K562 (cell line): Measurements from ENCODE around the gene PRDM11. TPM values are rescaled to one million over a fixed set of nuclear protein-coding genes. Genes with fewer than 3 reads are reported as not detected.

Source experiments
- ATAC-seq: fragments of 200-7000 bp; cut with Tn5 transposase; 3 replicates; pipeline ENCODE4 v1.9.1; 2020; ENCODE audit warnings: moderate library complexity
- Bru-seq: library from RNA; stranded (reverse); fragments of 400-500 nt; gene quantifications from one replicate; lab custom pipeline; 2021; lab: Mats Ljungman, UMichigan
- BruChase-seq, 2 experiments: library from RNA; stranded (reverse); fragments of 400-500 nt; gene quantifications; one replicate each; lab custom pipeline; 2021; lab: Mats Ljungman, UMichigan
- BruUV-seq: library from RNA; stranded (reverse); fragments of 400-500 nt; replicated peaks from 2 replicates; lab custom pipeline; 2021; lab: Mats Ljungman, UMichigan
- CTCF ChIA-PET: fragments of 300-600 bp; formaldehyde crosslinking; extraction: SDS; loops from one replicate; lab custom pipeline; 2021; ENCODE audit warnings: low intra/inter-chr PET ratio; lab: Yijun Ruan, JAX
- POLR2A ChIA-PET: fragments of 300-600, 350-650 bp; sonication (Branson Sonifier 250); formaldehyde crosslinking; extraction: SDS; loops from one replicate; lab custom pipeline; 2021; ENCODE audit warnings: antibody characterized with exemption, inconsistent platforms; lab: Yijun Ruan, JAX
- DNase-seq, 4 experiments: peaks; one replicate each; pipeline versions ENCODE4 v3.0.0 to v3.0.0-alpha.2; 2011 to 2018; ENCODE audit warnings: low spot score in 3 of 4, mixed read lengths in 3 of 4; ENCODE audit errors: extremely low read depth in 1 of 4
- FAIRE-seq: peaks from 2 replicates; lab custom pipeline; 2011; peaks lifted over from hg19 to GRCh38; lab: Jason Lieb, UNC
- H2AFZ ChIP-seq: 2 replicates; pipeline ENCODE4 v1.6.0; 2011; ENCODE audit warnings: low read depth, low read length, control low read depth, inconsistent platforms
- H3K27ac ChIP-seq: fragments of 200-600 bp; 3 replicates; pipeline ENCODE4 v1.8.0; 2011; ENCODE audit warnings: low read depth, mild to moderate bottlenecking, control low read depth, inconsistent platforms, low read length, moderate library complexity, mixed read lengths; ENCODE audit errors: extremely low read depth
- H3K27me3 ChIP-seq, 2 experiments: fragments of 300-600 bp in 1 of 2; 2 replicates in 1 of 2; 3 replicates in 1 of 2; pipeline versions ENCODE4 v1.6.0 to v1.8.0; 2011; ENCODE audit warnings: inconsistent platforms in 2 of 2, low read length in 2 of 2, mild to moderate bottlenecking in 1 of 2, mixed read lengths in 1 of 2, moderate library complexity in 1 of 2; ENCODE audit not compliant: control insufficient read depth in 2 of 2, insufficient read depth in 2 of 2
- H3K36me3 ChIP-seq: fragments of 300-600 bp; 3 replicates; pipeline ENCODE4 v1.8.0; 2011; ENCODE audit warnings: mild to moderate bottlenecking, low read length, inconsistent platforms; ENCODE audit not compliant: control insufficient read depth, insufficient read depth
- H3K4me1 ChIP-seq, 2 experiments: fragments of 200-600 bp in 1 of 2; replicated peaks in 1 of 2; 2 replicates in 1 of 2; 3 replicates in 1 of 2; pipeline versions ENCODE4 v1.5.1 to v1.8.0; 2011; ENCODE audit warnings: inconsistent platforms in 2 of 2, low read length in 2 of 2, mild to moderate bottlenecking in 1 of 2, mixed read lengths in 1 of 2, moderate library complexity in 1 of 2; ENCODE audit not compliant: control insufficient read depth in 2 of 2, insufficient read depth in 2 of 2
- H3K4me2 ChIP-seq: 2 replicates; pipeline ENCODE4 v1.6.1; 2011; ENCODE audit warnings: low read length, control low read depth, inconsistent platforms, mixed read lengths; ENCODE audit not compliant: insufficient read depth
- H3K4me3 ChIP-seq: fragments of 200-600 bp; sonication (generic), shearing (Covaris generic); 2 replicates; pipeline ENCODE4 v1.5.1; 2016; ENCODE audit warnings: control low read depth, inconsistent platforms
- H3K79me2 ChIP-seq: fragments of 200-600 bp; 3 replicates; pipeline ENCODE4 v1.8.0; 2011; ENCODE audit warnings: low read length, inconsistent platforms; ENCODE audit not compliant: control insufficient read depth, insufficient read depth
- H3K9ac ChIP-seq, 2 experiments: 2 replicates each; pipeline versions ENCODE4 v1.6.0 to v1.6.1; 2011; ENCODE audit warnings: low read depth in 2 of 2, low read length in 2 of 2, control low read depth in 1 of 2, inconsistent platforms in 1 of 2, mild to moderate bottlenecking in 1 of 2, mixed read lengths in 1 of 2; ENCODE audit not compliant: insufficient read depth in 1 of 2
- H3K9me1 ChIP-seq: one replicate; pipeline ENCODE4 v1.6.0; 2011; ENCODE audit warnings: inconsistent platforms, mild to moderate bottlenecking, low read length, moderate library complexity; ENCODE audit not compliant: control insufficient read depth, insufficient read depth
- H3K9me3 ChIP-seq: replicated peaks from 2 replicates; pipeline ENCODE4 v1.5.1; 2011; ENCODE audit warnings: low read depth, low read length, inconsistent platforms; ENCODE audit not compliant: control insufficient read depth, insufficient read depth
- H4K20me1 ChIP-seq: replicated peaks from 2 replicates; pipeline ENCODE4 v1.6.1; 2011; ENCODE audit warnings: low read length, inconsistent platforms, mixed read lengths; ENCODE audit not compliant: control insufficient read depth, insufficient read depth
- DDX20 ChIP-seq: fragments of 450-650 bp; IDR thresholded peaks from 2 replicates; pipeline ENCODE4 v1.6.1; 2016; ENCODE audit warnings: missing genetic modification characterization, low read depth, mild to moderate bottlenecking, missing compliant biosample characterization, moderate library complexity
- GMEB1 ChIP-seq: fragments of 250-450 bp; sonication (Bioruptor Pico); IDR thresholded peaks from 2 replicates; pipeline ENCODE4 v1.4.0; 2020; ENCODE audit warnings: mild to moderate bottlenecking
- LEF1 ChIP-seq: fragments of 450-650 bp; IDR thresholded peaks from 2 replicates; pipeline ENCODE4 v1.6.1; 2016; ENCODE audit warnings: mild to moderate bottlenecking
- PHTF2 ChIP-seq: fragments of 250-450 bp; sonication (Bioruptor Pico); IDR thresholded peaks from 2 replicates; pipeline ENCODE4 v1.5.0; 2021; ENCODE audit warnings: mild to moderate bottlenecking
- TEAD4 ChIP-seq, 2 experiments: sonication (generic) in 1 of 2; formaldehyde crosslinking in 1 of 2; IDR thresholded peaks; 2 replicates each; pipeline versions ENCODE4 v1.6.1 to v1.8.0; 2012 to 2022; ENCODE audit warnings: borderline replicate concordance in 1 of 2, inconsistent platforms in 1 of 2, low read length in 1 of 2, mild to moderate bottlenecking in 1 of 2, missing genetic modification reagents in 1 of 2
- UBTF ChIP-seq, 2 experiments: IDR thresholded peaks; 2 replicates each; pipeline ENCODE4 v1.6.1; 2012; ENCODE audit warnings: improper control_type of control experiment in 2 of 2, low read depth in 2 of 2, low read length in 2 of 2, borderline replicate concordance in 1 of 2
- ZNF143 ChIP-seq: sonication (generic); formaldehyde crosslinking; IDR thresholded peaks from 2 replicates; pipeline ENCODE4 v1.9.0; 2022; ENCODE audit warnings: mild to moderate bottlenecking, missing genetic modification reagents
- ZNF354B ChIP-seq: fragments of 250-450 bp; sonication (Bioruptor Pico); IDR thresholded peaks from 2 replicates; pipeline ENCODE4 v1.4.0; 2020
- ZNF639 ChIP-seq, 2 experiments: fragments of 200-800 bp in 1 of 2; sonication (Bioruptor generic) in 1 of 2; sonication (generic) in 1 of 2; formaldehyde crosslinking in 1 of 2; IDR thresholded peaks in 1 of 2; conservative IDR thresholded peaks in 1 of 2; 2 replicates each; pipeline versions ENCODE4 v1.5.0 to v1.6.1; 2016 to 2020; ENCODE audit warnings: missing compliant biosample characterization in 1 of 2, missing genetic modification characterization in 1 of 2, missing genetic modification reagents in 1 of 2
- WGBS: fragments of 100-300 bp; shearing (Covaris generic); methylation state at CpG from one replicate; pipeline ENCODE4 v1.1.6; 2016; ENCODE audit warnings: low coverage, mixed read lengths; ENCODE audit not compliant: insufficient coverage; ENCODE audit errors: missing lambda C conversion rate; 5-methylcytosine and 5-hydroxymethylcytosine counted together
- in situ Hi-C: fragments of 300-500 bp; cut with MboI; formaldehyde crosslinking; loops from 4 replicates; pipeline ENCODE4 v1.15.0; 2018; ENCODE audit warnings: inconsistent platforms, mixed read lengths
- intact Hi-C: fragments of 100-400 bp; cut with micrococcal nuclease; formaldehyde crosslinking; loops from 2 replicates; pipeline ENCODE4 v1.14.2; 2022
- long read RNA-seq, 3 experiments: library from polyadenylated mRNA in 2 of 3; library from RNA in 1 of 3; unstranded in 2 of 3; stranded (forward) in 1 of 3; transcript quantifications; one replicate each; pipeline ENCODE4 v2.0.0, GENCODE V29; 2019 to 2022
- polyA minus RNA-seq, 3 experiments: library from RNA; depleted of rRNA, polyadenylated mRNA; stranded (reverse); fragments of >200 nt; gene quantifications; 2 replicates each; pipeline ENCODE4 v1.2.3, GENCODE V29; 2011
- polyA plus RNA-seq, 8 experiments: library from polyadenylated mRNA; depleted of rRNA in 4 of 8; stranded (reverse) in 5 of 8; unstranded in 3 of 8; fragments of >200 nt; fragmentation: Nextera tagmentation in 2 of 8; fragmentation: Illumina TruSeq in 1 of 8; extraction: Ambion mirVana in 2 of 8; extraction: Trizol in 1 of 8; gene quantifications; 2 replicates each; pipeline versions ENCODE4 v1.2.1 to v1.2.3, GENCODE V29; 2011 to 2014; ENCODE audit warnings: inconsistent platforms in 1 of 8, missing spikeins in 1 of 8
- total RNA-seq, 7 experiments: library from RNA; depleted of rRNA in 6 of 7; stranded (reverse); fragments of >200 nt in 6 of 7; fragmentation: Illumina TruSeq in 2 of 7; extraction: Trizol in 2 of 7; gene quantifications; 2 replicates each; pipeline versions ENCODE4 v1.2.1 to v1.2.3, GENCODE V29; 2011 to 2021; ENCODE audit warnings: low replicate concordance in 1 of 7

The PRDM11 gene
- 0.37 and 0.69 TPM in 2 replicates for total RNA-seq (2011; cell fraction: chromatin; rRNA removed; ENCODE audit: low replicate concordance)
- total RNA-seq (2011; cell fraction: nucleolus; rRNA removed) = 0.39 and 0.67 TPM in 2 replicates
- total RNA-seq (2011; cell fraction: nucleoplasm; rRNA removed) = 0.88 and 1.1 TPM in 2 replicates
- total RNA-seq (2014; rRNA removed) (0.14 and 0.41 TPM in 2 replicates), total RNA-seq (2014; rRNA removed; fragmentation: Illumina TruSeq; extraction: Trizol) (0.13 and 0.22 TPM in 2 replicates), total RNA-seq (2015; rRNA removed; fragmentation: Illumina TruSeq; extraction: Trizol) (0.36 and 0.53 TPM in 2 replicates), total RNA-seq (2021) (0.78 and 1.1 TPM in 2 replicates), polyA plus RNA-seq (2011; rRNA removed) (0.29 and 0.50 TPM in 2 replicates), polyA plus RNA-seq (2014; fragmentation: Illumina TruSeq; extraction: Trizol) (0.57 and 0.74 TPM in 2 replicates), polyA plus RNA-seq (2014; fragmentation: Nextera tagmentation; extraction: Ambion mirVana) (under 1 TPM; 0.01 to 0.03 TPM), polyA plus RNA-seq (2014; rRNA removed) (0.23 and 0.38 TPM in 2 replicates), polyA minus RNA-seq (2011; rRNA and poly(A)+ RNA removed) (0.39 and 0.81 TPM in 2 replicates), Bru-seq, nascent RNA (percentile 21 among the genes with signal in this experiment), BruChase-seq, experiment 1, labeled RNA remaining after a 2-hour chase (percentile 21 among the genes with signal in this experiment), BruChase-seq, experiment 2, labeled RNA remaining after a 6-hour chase (percentile 18 among the genes with signal in this experiment)
- 0.32 and 0.70 TPM in 2 replicates for polyA plus RNA-seq (2011; cell fraction: cytosol; rRNA removed)
- polyA plus RNA-seq (2011; cell fraction: nucleus; rRNA removed) = 0.93 and 1.3 TPM in 2 replicates
- 0.55 and 0.82 TPM in 2 replicates for polyA plus RNA-seq (2012)
- 0.48 and 1.5 TPM in 2 replicates for polyA minus RNA-seq (2011; cell fraction: cytosol; rRNA and poly(A)+ RNA removed)
- polyA minus RNA-seq (2011; cell fraction: nucleus; rRNA and poly(A)+ RNA removed) = 0.40 and 1.00 TPM in 2 replicates
- long read RNA-seq, experiment 1 = 0 reads
- long read RNA-seq, experiment 2 = 0 reads
- long read RNA-seq, experiment 3 = 0 reads

- no peak for FAIRE-seq
- peaks cover 0 to 10% of the 10 kb centered on the region in 2 experiments; a peak in 3 of 5 replicates for H3K4me1 ChIP-seq
- no peaks in the 10 kb centered on the region for H3K9me3 ChIP-seq
- DNase-seq = peak; percentile 56 to 85 (median 78)
- H3K4me3 ChIP-seq = peak within 1 kb of the TSS; percentile 56
- H4K20me1 ChIP-seq = no peaks in the 10 kb centered on the region
- peak within 1 kb of the TSS; percentile 94 for H2AFZ ChIP-seq
- H3K9me1 ChIP-seq = no peaks in the 10 kb centered on the region
- 2% methylated on average over 63 of the region's 93 CpGs for WGBS
- intact Hi-C loops (no loop called here), in situ Hi-C loops (no loop called here)
- no peaks in the 10 kb centered on the region for H3K79me2 ChIP-seq
- H3K9ac ChIP-seq = peak within 1 kb of the TSS; percentile 51 to 91
- H3K4me2 ChIP-seq = peak within 1 kb of the TSS; percentile 77
- peak within 1 kb of the TSS; percentile 62; the same call in 1 of the 3 replicates for H3K27ac ChIP-seq
- no peaks in the 10 kb centered on the region for H3K36me3 ChIP-seq
- ATAC-seq = peak; percentile 32
- H3K27me3 ChIP-seq = peaks cover 8 to 38% of the 10 kb centered on the region in 2 experiments; a peak in 3 of 5 replicates
- ChIA-PET POLR2A (interaction anchor here (0.5 to 1.0 kb wide), 2 partner anchors 13 to 21 kb away, joined by 3 read pairs; no protein-coding TSS in a partner anchor), CTCF (no interaction called here)
- TSS peak; percentile 90 for BruUV-seq
- TF ChIP-seq PHTF2 (CRISPR knock-in tag) (no peak), UBTF (IDR thresholded peaks at IDR 0.05; ENCODE audit: borderline replicate concordance in 1 of 2, low read depth in 2 of 2, low read length in 2 of 2) (peak in 1 of 2 experiments; percentile 14; a peak in 1 of 4 replicates), ZNF143 (CRISPR knock-in tag) (0 out of 2 replicates have a peak, but pooled peaks have one; percentile 14), ZNF354B (CRISPR knock-in tag) (no peak), LEF1 (no peak), TEAD4 (IDR thresholded peaks at IDR 0.05; ENCODE audit: low read length) (peak; percentile 6; the same call in 1 of the 2 replicates), TEAD4 (CRISPR knock-in tag; IDR thresholded peaks at IDR 0.05; ENCODE audit: borderline replicate concordance) (no peak), DDX20 (tag) (no peak), GMEB1 (no peak), ZNF639 (CRISPR knock-in tag; conservative IDR thresholded peaks at IDR 0.05 in 1 of 2, IDR thresholded peaks at IDR 0.05 in 1 of 2) (peak in 1 of 2 experiments; percentile 90; a peak in 2 of 4 replicates)
Measured at GRCh38 chr11:45146072-45147016, at the start of gene PRDM11. TSS of gene PRDM11 (plus strand) at chr11:45146639. CDS start at chr11:45181767, 35,128 bp downstream.
